Colonic mucosa (tissue), 4 donors: ENCODE measurements around the gene DLGAP1. TPM values are rescaled to one million over a fixed set of nuclear protein-coding genes. Genes with fewer than 3 reads are reported as not detected.

Experiments
- DNase-seq: peaks from one replicate; pipeline ENCODE4 v3.0.0-alpha.2; 2020
- H3K27ac ChIP-seq: fragments of 200-600 bp; one replicate; pipeline ENCODE4 v1.8.0; 2021
- H3K27me3 ChIP-seq: fragments of 200-600 bp; one replicate; pipeline ENCODE4 v1.8.0; 2021
- H3K36me3 ChIP-seq: fragments of 200-600 bp; one replicate; pipeline ENCODE4 v1.8.0; 2021
- H3K4me1 ChIP-seq: fragments of 200-600 bp; one replicate; pipeline ENCODE4 v1.8.0; 2021; ENCODE audit warnings: mild to moderate bottlenecking
- H3K4me3 ChIP-seq: fragments of 200-600 bp; one replicate; pipeline ENCODE4 v1.8.0; 2021
- H3K9ac ChIP-seq, 2 donors: one replicate each; pipeline ENCODE4 v1.7.0; 2013; ENCODE audit warnings: control low read depth in 2 of 2, low read depth in 2 of 2, low read length in 2 of 2
- H3K9me3 ChIP-seq: fragments of 200-600 bp; one replicate; pipeline ENCODE4 v1.8.0; 2021
- CTCF ChIP-seq: fragments of 200-600 bp; IDR thresholded peaks from one replicate; pipeline ENCODE4 v1.8.0; 2022; ENCODE audit warnings: antibody characterized with exemption, mild to moderate bottlenecking
- intact Hi-C: fragments of 100-400 bp; cut with DNase I; formaldehyde crosslinking; loops from one replicate; pipeline ENCODE4 v1.14.1; 2022
- total RNA-seq, 2 donors: library from RNA; stranded (reverse); fragmentation: NEBNext Ultra II Directional in 1 of 2; extraction: Animal tissue kit (Norgen Biotek cat#: 25700) in 1 of 2; gene quantifications; one replicate each; pipeline ENCODE4 v1.2.1, GENCODE V29; 2021
- donor health status: healthy.
- donor health status: DM: no; HTN: no; CAD: no.
- donor health status: DM: no; HTN: no; CAD: no.

Gene DLGAP1
- total RNA-seq, 2 donors from 2014 or later, result 0.25 to 0.50 TPM

- Histone ChIP-seq H3K27me3 (no peaks in the 10 kb centered on the region), H3K4me1 (no peaks in the 10 kb centered on the region), H3K4me3 (no peak overlapping the region), H3K9me3 (no peaks in the 10 kb centered on the region), H3K9ac (no peak overlapping the region), H3K36me3 (no peaks in the 10 kb centered on the region), H3K27ac (no peak overlapping the region)
- no peak for TF ChIP-seq CTCF
- intact Hi-C loops, result no loop called here
- no peak for DNase-seq
Observed at GRCh38 chr18:3804336-3804735, 650.8 kb downstream of the DLGAP1 start.

- Histone ChIP-seq H3K4me3 (no peak overlapping the region), H3K27ac (no peak overlapping the region), H3K9ac (no peak overlapping the region), H3K27me3 (no peaks in the 10 kb centered on the region), H3K9me3 (no peaks in the 10 kb centered on the region), H3K4me1 (no peaks in the 10 kb centered on the region), H3K36me3 (no peaks in the 10 kb centered on the region)
- intact Hi-C loops, result no loop called here
- no peak for TF ChIP-seq CTCF
- DNase-seq, result no peak
Observed at GRCh38 chr18:3803350-3803749, 651.8 kb downstream of the DLGAP1 start.

- intact Hi-C loops, result no loop called here
- H3K9me3 ChIP-seq, result no peaks in the 10 kb centered on the region
- no peak overlapping the region for H3K4me3 ChIP-seq
- H3K27me3 ChIP-seq, result no peaks in the 10 kb centered on the region
- no peak overlapping the region for H3K9ac ChIP-seq
- H3K36me3 ChIP-seq, result no peaks in the 10 kb centered on the region
- H3K27ac ChIP-seq, result no peak overlapping the region
- no peak for TF ChIP-seq CTCF
- H3K4me1 ChIP-seq, result no peaks in the 10 kb centered on the region
- DNase-seq, result no peak
Observed at GRCh38 chr18:3799515-3799914, 655.6 kb downstream of the DLGAP1 start.

- no peak for TF ChIP-seq CTCF
- intact Hi-C loops, result no loop called here
- no peak for DNase-seq
- H3K4me1 ChIP-seq, result no peaks in the 10 kb centered on the region
- H3K27ac ChIP-seq, result no peak overlapping the region
- H3K9ac ChIP-seq, result no peak overlapping the region
- no peak overlapping the region for H3K4me3 ChIP-seq
- no peaks in the 10 kb centered on the region for H3K9me3 ChIP-seq
- no peaks in the 10 kb centered on the region for H3K27me3 ChIP-seq
- H3K36me3 ChIP-seq, result no peaks in the 10 kb centered on the region
Observed at GRCh38 chr18:3798032-3798431, 657.1 kb downstream of the DLGAP1 start.

- TF ChIP-seq CTCF, result no peak
- no peaks in the 10 kb centered on the region for H3K36me3 ChIP-seq
- H3K4me3 ChIP-seq, result no peak overlapping the region
- H3K27me3 ChIP-seq, result no peaks in the 10 kb centered on the region
- no peak for DNase-seq
- H3K4me1 ChIP-seq, result no peaks in the 10 kb centered on the region
- no peaks in the 10 kb centered on the region for H3K9me3 ChIP-seq
- no peak overlapping the region for H3K9ac ChIP-seq
- no peak overlapping the region for H3K27ac ChIP-seq
- intact Hi-C loops, result no loop called here
Observed at GRCh38 chr18:3796434-3796833, 658.7 kb downstream of the DLGAP1 start.
